ENCODE data around the gene PHF21B. TPM values are rescaled to one million over a fixed set of nuclear protein-coding genes. Genes with fewer than 3 reads are reported as not detected.
A peak's percentile ranks its signal among the peaks of the same experiment; 100 is the strongest.
"Not testable (repeated sequence)": the region's sequence is repeated elsewhere in the genome, so short reads cannot be mapped to it uniquely, and the experiment has no call there.

PHF21B gene
- not detected for total RNA-seq

DNA sequence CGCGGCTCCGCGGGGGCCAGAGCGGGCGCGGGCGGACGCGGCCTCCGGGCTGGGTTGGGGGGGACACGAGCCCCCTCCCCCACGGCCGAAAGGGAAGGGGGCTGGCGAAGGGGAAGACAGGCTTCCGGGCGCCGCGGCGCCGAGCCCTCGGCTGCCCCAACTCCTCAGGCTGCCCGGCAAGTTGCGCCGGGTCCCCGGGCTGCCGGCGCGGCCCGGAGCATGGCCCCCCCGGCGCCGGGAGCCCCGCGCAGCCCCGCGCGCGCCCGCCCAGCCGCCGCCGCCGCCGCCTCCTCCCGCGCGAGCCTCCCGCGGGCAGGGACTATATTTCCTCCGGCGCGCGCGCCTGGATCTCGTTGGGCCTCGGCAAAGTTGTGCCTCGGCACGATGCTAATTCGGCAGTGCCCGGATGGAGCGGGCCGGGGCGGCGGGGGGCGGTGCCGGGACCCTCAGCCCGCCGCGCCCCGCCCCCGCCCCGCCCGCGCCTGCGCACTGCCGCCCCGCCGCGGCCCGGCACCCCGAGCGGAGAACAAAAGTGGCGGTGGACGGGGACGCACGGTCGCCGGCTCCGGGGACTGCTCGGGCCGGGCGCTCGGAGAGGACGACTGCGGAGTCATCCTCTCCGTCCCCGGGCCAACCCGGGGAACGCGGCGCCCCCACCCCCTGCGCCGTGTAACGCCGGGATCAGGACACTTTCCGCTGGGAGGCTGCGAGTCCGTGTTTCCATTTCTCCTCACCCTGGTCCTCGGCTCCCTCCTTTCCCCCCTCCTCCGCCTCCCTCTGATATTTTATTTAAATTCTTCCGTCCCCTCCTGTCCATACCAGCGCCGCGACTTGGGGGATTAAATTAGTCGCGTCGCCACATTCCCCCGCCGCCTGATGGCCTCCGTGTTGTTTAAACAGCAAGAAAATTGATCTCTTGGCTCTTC, at the start of gene PHF21B:
Gene PHF21B, minus strand, starts transcription at position 400 of the 926 bp plus-strand sequence. CDS start 456 bp downstream, outside the sequence.
- H3K4me3 Mint-ChIP-seq = peak within 1 kb of the TSS; percentile 89
- ATAC-seq (ENCODE audit: low read depth) = peak; percentile 53
- peak; percentile 64 for DNase-seq
- peaks cover 57% of the 10 kb centered on the region for H3K27me3 Mint-ChIP-seq
- H3K36me3 Mint-ChIP-seq = no peaks in the 10 kb centered on the region
- POLR2A ChIA-PET = no interaction called here
- peak within 1 kb of the TSS; percentile 8 for H3K27ac Mint-ChIP-seq
- H3K4me1 Mint-ChIP-seq = peaks cover 6% of the 10 kb centered on the region
- no peaks in the 10 kb centered on the region for H3K9me3 Mint-ChIP-seq

- Mint-ChIP-seq H3K9me3 (no peaks in the 10 kb centered on the region), H3K4me3 (no peak overlapping the region), H3K27me3 (peaks cover 3% of the 10 kb centered on the region), H3K27ac (no peak overlapping the region), H3K4me1 (peaks cover 4% of the 10 kb centered on the region), H3K36me3 (no peaks in the 10 kb centered on the region)
- no peak for ATAC-seq (ENCODE audit: low read depth)
- no peak for DNase-seq
- POLR2A ChIA-PET = no interaction called here
Measured at GRCh38 chr22:45059296-45059695, 49.5 kb upstream of the PHF21B start.

GRCh38 chr22:45058622-45058912, 48.8 kb upstream of the PHF21B start:
- Mint-ChIP-seq H3K36me3 (no peaks in the 10 kb centered on the region), H3K4me1 (peaks cover 1% of the 10 kb centered on the region), H3K4me3 (no peak overlapping the region), H3K27me3 (peaks cover 3% of the 10 kb centered on the region), H3K9me3 (no peaks in the 10 kb centered on the region), H3K27ac (no peak overlapping the region)
- no peak for DNase-seq
- POLR2A ChIA-PET = interaction anchor here (0.6 kb wide), 1 partner anchor 445 kb away, joined by 3 read pairs; no protein-coding TSS in a partner anchor
- ATAC-seq (ENCODE audit: low read depth) = no peak

DNA sequence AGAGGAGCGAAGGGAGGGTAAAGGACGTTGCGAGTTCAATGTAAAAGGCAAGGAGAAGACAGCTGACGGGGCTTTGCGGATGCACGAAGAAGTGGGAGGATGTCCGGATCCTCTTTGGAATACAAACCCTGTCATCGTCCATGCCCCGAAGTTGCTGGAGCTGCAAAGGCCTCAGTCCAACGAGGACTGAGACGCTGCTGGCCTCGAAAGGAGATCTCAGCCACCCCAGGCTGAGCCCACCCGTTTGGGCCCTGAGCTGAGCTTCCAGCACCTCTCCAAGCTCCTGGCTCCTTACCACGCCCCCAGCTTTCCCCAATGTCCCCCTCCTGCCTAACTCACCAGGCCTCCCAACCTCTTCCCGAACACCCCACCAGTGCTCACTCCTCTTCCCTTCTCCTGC, 46.1 kb upstream of the PHF21B start:
- H3K27ac Mint-ChIP-seq = no peak overlapping the region
- no peak overlapping the region for H3K4me3 Mint-ChIP-seq
- ATAC-seq (ENCODE audit: low read depth) (no peak), DNase-seq (no peak)
- peaks cover 1% of the 10 kb centered on the region for H3K4me1 Mint-ChIP-seq
- H3K27me3 Mint-ChIP-seq = peaks cover 15% of the 10 kb centered on the region
- no peaks in the 10 kb centered on the region for H3K9me3 Mint-ChIP-seq
- POLR2A ChIA-PET = no interaction called here
- H3K36me3 Mint-ChIP-seq = no peaks in the 10 kb centered on the region

GRCh38 chr22:45053571-45053970, 43.8 kb upstream of the PHF21B start:
- Mint-ChIP-seq H3K9me3 (no peaks in the 10 kb centered on the region), H3K27me3 (peaks cover 25% of the 10 kb centered on the region), H3K4me3 (no peak overlapping the region), H3K36me3 (no peaks in the 10 kb centered on the region), H3K4me1 (peaks cover 1% of the 10 kb centered on the region), H3K27ac (no peak overlapping the region)
- no peak for ATAC-seq (ENCODE audit: low read depth)
- no peak for DNase-seq
- POLR2A ChIA-PET = no interaction called here

- no peak overlapping the region for H3K4me3 Mint-ChIP-seq
- peaks cover 29% of the 10 kb centered on the region for H3K27me3 Mint-ChIP-seq
- DNase-seq (no peak), ATAC-seq (ENCODE audit: low read depth) (no peak)
- H3K27ac Mint-ChIP-seq = no peak overlapping the region
- no peaks in the 10 kb centered on the region for H3K9me3 Mint-ChIP-seq
- POLR2A ChIA-PET = no interaction called here
- H3K4me1 Mint-ChIP-seq = no peaks in the 10 kb centered on the region
- no peaks in the 10 kb centered on the region for H3K36me3 Mint-ChIP-seq
Measured at GRCh38 chr22:45053094-45053493, 43.3 kb upstream of the PHF21B start.

GRCh38 chr22:45052665-45053064, 42.9 kb upstream of the PHF21B start:
- H3K9me3 Mint-ChIP-seq; H3K36me3 Mint-ChIP-seq; DNase-seq; H3K4me3 Mint-ChIP-seq; ATAC-seq (ENCODE audit: low read depth); H3K27ac Mint-ChIP-seq; POLR2A ChIA-PET; H3K4me1 Mint-ChIP-seq: not testable (repeated sequence)
- H3K27me3 Mint-ChIP-seq = peaks cover 30% of the 10 kb centered on the region

GRCh38 chr22:45051946-45052345, 42.1 kb upstream of the PHF21B start:
- POLR2A ChIA-PET = no interaction called here
- Mint-ChIP-seq H3K4me1 (no peaks in the 10 kb centered on the region), H3K27ac (no peak overlapping the region), H3K36me3 (no peaks in the 10 kb centered on the region), H3K4me3 (no peak overlapping the region), H3K9me3 (peaks cover under 1% of the 10 kb centered on the region), H3K27me3 (peaks cover 30% of the 10 kb centered on the region)
- no peak for ATAC-seq (ENCODE audit: low read depth)
- no peak for DNase-seq

DNA sequence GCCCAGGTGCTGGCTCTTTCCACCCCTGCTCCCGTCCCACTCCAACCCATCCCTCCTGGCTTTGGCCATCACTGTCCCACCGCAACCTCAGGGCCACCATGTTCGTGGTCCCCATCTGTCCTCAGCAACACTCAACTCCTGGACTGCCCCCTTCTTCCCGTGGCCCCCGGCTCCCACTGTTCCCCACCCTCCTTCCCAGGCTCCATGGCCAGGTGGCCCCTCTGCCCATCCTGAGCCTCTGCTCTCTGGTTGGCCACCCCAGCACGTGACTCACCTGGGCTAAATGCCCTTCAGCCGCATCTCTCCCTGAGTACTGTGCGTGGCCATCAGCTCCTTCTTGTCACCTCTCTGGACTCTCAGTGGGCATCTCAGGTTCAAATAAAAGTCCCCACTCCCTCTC, 41.6 kb upstream of the PHF21B start:
- H3K4me3 Mint-ChIP-seq = no peak overlapping the region

DNA sequence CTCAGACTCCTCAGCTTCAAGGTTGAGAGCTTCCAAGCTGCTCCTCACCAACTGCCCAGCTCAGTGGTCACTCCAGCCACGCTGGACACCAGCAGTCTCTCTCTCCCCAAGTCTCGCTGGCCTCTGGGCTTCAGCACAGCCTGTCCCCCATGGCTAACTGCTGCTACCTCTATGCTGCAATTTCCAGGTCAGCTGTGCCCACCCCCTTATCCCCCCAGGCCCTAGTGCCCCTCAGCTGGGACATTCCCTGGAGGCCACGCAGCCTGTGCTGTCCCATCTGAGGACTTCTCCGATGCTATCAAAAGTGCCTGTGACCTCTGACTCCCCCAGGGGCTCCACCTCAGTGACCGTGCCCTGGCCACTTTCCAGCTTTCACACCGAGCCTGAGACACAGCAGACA, 37.5 kb upstream of the PHF21B start:
- no peak for ATAC-seq (ENCODE audit: low read depth)
- peaks cover 3% of the 10 kb centered on the region for H3K9me3 Mint-ChIP-seq
- no peak overlapping the region for H3K4me3 Mint-ChIP-seq
- no peak for DNase-seq
- no peak overlapping the region for H3K27ac Mint-ChIP-seq
- peaks cover 25% of the 10 kb centered on the region for H3K27me3 Mint-ChIP-seq
- no peaks in the 10 kb centered on the region for H3K36me3 Mint-ChIP-seq
- POLR2A ChIA-PET = no interaction called here
- H3K4me1 Mint-ChIP-seq = no peaks in the 10 kb centered on the region

More for the DNA sequence above, 41.6 kb upstream of the PHF21B start:
- ATAC-seq (ENCODE audit: low read depth) = no peak
- Mint-ChIP-seq H3K27ac (no peak overlapping the region), H3K9me3 (peaks cover 3% of the 10 kb centered on the region), H3K4me1 (no peaks in the 10 kb centered on the region), H3K27me3 (peaks cover 30% of the 10 kb centered on the region), H3K36me3 (no peaks in the 10 kb centered on the region)
- no peak for DNase-seq
- POLR2A ChIA-PET = no interaction called here

GRCh38 chr22:45045208-45045607, 35.4 kb upstream of the PHF21B start:
- POLR2A ChIA-PET = no interaction called here
- Mint-ChIP-seq H3K4me1 (no peaks in the 10 kb centered on the region), H3K36me3 (no peaks in the 10 kb centered on the region), H3K4me3 (no peak overlapping the region), H3K27ac (no peak overlapping the region), H3K9me3 (peaks cover 3% of the 10 kb centered on the region), H3K27me3 (peaks cover 18% of the 10 kb centered on the region)
- DNase-seq (no peak), ATAC-seq (ENCODE audit: low read depth) (no peak)

DNA sequence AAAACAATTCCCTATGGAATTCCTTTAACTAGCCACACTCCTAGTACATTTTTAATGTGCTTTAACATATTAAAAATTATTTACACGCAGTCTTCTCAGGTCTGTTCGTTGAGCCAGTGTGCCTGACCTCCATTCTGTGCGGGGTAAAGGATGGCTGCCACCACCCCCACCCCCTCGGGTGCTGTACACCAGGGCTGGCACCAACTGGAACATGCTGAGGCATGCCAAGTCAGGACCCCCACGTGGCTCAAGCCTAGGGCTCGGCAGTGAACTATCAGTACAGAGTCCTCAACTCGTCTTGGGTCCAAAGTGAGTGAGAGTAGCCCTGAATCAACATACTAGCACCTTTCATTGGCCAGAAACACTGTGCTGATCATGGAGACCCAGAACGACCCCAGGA, 32.5 kb upstream of the PHF21B start:
- ATAC-seq (ENCODE audit: low read depth) (no peak), DNase-seq (no peak)
- POLR2A ChIA-PET = no interaction called here
- Mint-ChIP-seq H3K36me3 (no peaks in the 10 kb centered on the region), H3K4me1 (no peaks in the 10 kb centered on the region), H3K27ac (no peak overlapping the region), H3K9me3 (peaks cover 10% of the 10 kb centered on the region), H3K27me3 (peaks cover 3% of the 10 kb centered on the region), H3K4me3 (no peak overlapping the region)

DNA sequence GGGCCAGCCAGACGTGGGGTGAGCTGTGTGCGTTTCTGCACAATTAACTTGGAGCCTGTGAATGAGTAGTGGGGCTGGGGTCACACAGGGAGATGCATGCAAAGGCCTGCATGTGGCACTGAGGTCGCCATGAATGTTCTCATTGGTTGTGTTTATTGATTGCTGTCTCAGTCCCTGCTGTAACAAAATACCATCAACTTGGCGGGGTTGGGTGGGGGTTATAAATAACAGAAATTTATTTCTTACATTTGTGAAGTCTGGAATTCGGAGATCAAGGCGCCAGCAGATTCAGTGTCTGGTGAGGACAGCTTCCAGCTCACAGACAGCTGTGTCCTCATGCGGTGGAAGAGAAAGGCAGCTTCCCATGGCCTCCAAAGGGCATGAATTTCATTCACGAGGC, 29.3 kb upstream of the PHF21B start:
- H3K27ac Mint-ChIP-seq = no peak overlapping the region
- H3K4me3 Mint-ChIP-seq = no peak overlapping the region
- peaks cover 8% of the 10 kb centered on the region for H3K9me3 Mint-ChIP-seq
- H3K36me3 Mint-ChIP-seq = no peaks in the 10 kb centered on the region
- H3K4me1 Mint-ChIP-seq = no peaks in the 10 kb centered on the region
- no peak for ATAC-seq (ENCODE audit: low read depth)
- no peak for DNase-seq
- no peaks in the 10 kb centered on the region for H3K27me3 Mint-ChIP-seq
- POLR2A ChIA-PET = no interaction called here

GRCh38 chr22:45036154-45036553, 26.3 kb upstream of the PHF21B start:
- Mint-ChIP-seq H3K27me3 (peaks cover 2% of the 10 kb centered on the region), H3K4me1 (no peaks in the 10 kb centered on the region), H3K4me3 (no peak overlapping the region), H3K9me3 (peaks cover 8% of the 10 kb centered on the region), H3K36me3 (no peaks in the 10 kb centered on the region), H3K27ac (no peak overlapping the region)
- no peak for ATAC-seq (ENCODE audit: low read depth)
- POLR2A ChIA-PET = no interaction called here
- no peak for DNase-seq

Measured in activated naive CD8-positive, alpha-beta T cell treated with anti-CD3 and anti-CD28 coated beads, Interleukin-2, amount 10 ng/mL, durations not matched to agents 7 days and 5 days (primary cell).